ENCODE results near the gene MRPL19.

MRPL19 gene

GRCh38 chr2:75646583-75647425, at the start of gene MRPL19:
Gene MRPL19, plus strand, starts transcription at chr2:75646783. Its CDS starts 25 bp downstream, at chr2:75646808.
- Mint-ChIP-seq H3K4me3 (peak within 1 kb of the TSS; percentile 90), H3K9me3 (no peaks in the 10 kb centered on the region), H3K27ac (peak within 1 kb of the TSS; percentile 90), H3K27me3 (ENCODE audit: low read depth) (no peaks in the 10 kb centered on the region), H3K4me1 (ENCODE audit: low read depth) (peaks cover 19% of the 10 kb centered on the region), H3K36me3 (ENCODE audit: low read depth) (peaks cover 33% of the 10 kb centered on the region)
- peak; percentile 70 for DNase-seq (ENCODE audit: low spot score)

GRCh38 chr2:75596784-75597183, 49.8 kb upstream of the MRPL19 start:
- H3K36me3 Mint-ChIP-seq (ENCODE audit: low read depth), result no peaks in the 10 kb centered on the region

GRCh38 chr2:75597949-75598348, 48.6 kb upstream of the MRPL19 start:
- no peaks in the 10 kb centered on the region for H3K4me1 Mint-ChIP-seq (ENCODE audit: low read depth)
- peaks cover 3% of the 10 kb centered on the region for H3K27me3 Mint-ChIP-seq (ENCODE audit: low read depth)
- H3K4me3 Mint-ChIP-seq, result no peak overlapping the region

More at GRCh38 chr2:75596784-75597183, 49.8 kb upstream of the MRPL19 start:
- no peak overlapping the region for H3K4me3 Mint-ChIP-seq
- H3K27ac Mint-ChIP-seq, result no peak overlapping the region
- peaks cover 4% of the 10 kb centered on the region for H3K27me3 Mint-ChIP-seq (ENCODE audit: low read depth)
- DNase-seq (ENCODE audit: low spot score), result no peak
- H3K4me1 Mint-ChIP-seq (ENCODE audit: low read depth), result no peaks in the 10 kb centered on the region
- H3K9me3 Mint-ChIP-seq, result no peaks in the 10 kb centered on the region

GRCh38 chr2:75598589-75599155, 47.9 kb upstream of the MRPL19 start:
- Mint-ChIP-seq H3K36me3 (ENCODE audit: low read depth) (no peaks in the 10 kb centered on the region), H3K27me3 (ENCODE audit: low read depth) (no peaks in the 10 kb centered on the region), H3K27ac (no peak overlapping the region), H3K4me3 (no peak overlapping the region), H3K4me1 (ENCODE audit: low read depth) (no peaks in the 10 kb centered on the region), H3K9me3 (no peaks in the 10 kb centered on the region)
- DNase-seq (ENCODE audit: low spot score), result no peak

More at GRCh38 chr2:75597949-75598348, 48.6 kb upstream of the MRPL19 start:
- DNase-seq (ENCODE audit: low spot score), result no peak
- Mint-ChIP-seq H3K36me3 (ENCODE audit: low read depth) (no peaks in the 10 kb centered on the region), H3K9me3 (no peaks in the 10 kb centered on the region), H3K27ac (no peak overlapping the region)

- no peaks in the 10 kb centered on the region for H3K4me1 Mint-ChIP-seq (ENCODE audit: low read depth)
- peaks cover 6% of the 10 kb centered on the region for H3K27me3 Mint-ChIP-seq (ENCODE audit: low read depth)
- DNase-seq (ENCODE audit: low spot score), result no peak
- no peaks in the 10 kb centered on the region for H3K9me3 Mint-ChIP-seq
- no peak overlapping the region for H3K4me3 Mint-ChIP-seq
- no peaks in the 10 kb centered on the region for H3K36me3 Mint-ChIP-seq (ENCODE audit: low read depth)
- no peak overlapping the region for H3K27ac Mint-ChIP-seq
Observed at GRCh38 chr2:75600461-75601011, 46.0 kb upstream of the MRPL19 start.

- Mint-ChIP-seq H3K4me1 (ENCODE audit: low read depth) (no peaks in the 10 kb centered on the region), H3K9me3 (no peaks in the 10 kb centered on the region), H3K27me3 (ENCODE audit: low read depth) (peaks cover 9% of the 10 kb centered on the region), H3K36me3 (ENCODE audit: low read depth) (no peaks in the 10 kb centered on the region), H3K27ac (no peak overlapping the region), H3K4me3 (no peak overlapping the region)
- no peak for DNase-seq (ENCODE audit: low spot score)
Observed at GRCh38 chr2:75602724-75603342, 43.8 kb upstream of the MRPL19 start.

- H3K9me3 Mint-ChIP-seq, result no peaks in the 10 kb centered on the region
- H3K4me3 Mint-ChIP-seq, result no peak overlapping the region
- no peaks in the 10 kb centered on the region for H3K36me3 Mint-ChIP-seq (ENCODE audit: low read depth)
- peaks cover 13% of the 10 kb centered on the region for H3K27me3 Mint-ChIP-seq (ENCODE audit: low read depth)
- H3K4me1 Mint-ChIP-seq (ENCODE audit: low read depth), result no peaks in the 10 kb centered on the region
- H3K27ac Mint-ChIP-seq, result no peak overlapping the region
- DNase-seq (ENCODE audit: low spot score), result no peak
Observed at GRCh38 chr2:75603477-75603876, 43.1 kb upstream of the MRPL19 start.

GRCh38 chr2:75604484-75604883, 42.1 kb upstream of the MRPL19 start:
- Mint-ChIP-seq H3K27me3 (ENCODE audit: low read depth) (peaks cover 16% of the 10 kb centered on the region), H3K4me1 (ENCODE audit: low read depth) (no peaks in the 10 kb centered on the region), H3K36me3 (ENCODE audit: low read depth) (no peaks in the 10 kb centered on the region), H3K27ac (no peak overlapping the region), H3K9me3 (no peaks in the 10 kb centered on the region), H3K4me3 (no peak overlapping the region)
- DNase-seq (ENCODE audit: low spot score), result no peak

- Mint-ChIP-seq H3K9me3 (no peaks in the 10 kb centered on the region), H3K36me3 (ENCODE audit: low read depth) (no peaks in the 10 kb centered on the region), H3K27ac (no peak overlapping the region), H3K4me1 (ENCODE audit: low read depth) (no peaks in the 10 kb centered on the region), H3K27me3 (ENCODE audit: low read depth) (peaks cover 16% of the 10 kb centered on the region), H3K4me3 (no peak overlapping the region)
- DNase-seq (ENCODE audit: low spot score), result no peak
Observed at GRCh38 chr2:75605770-75606529, 40.6 kb upstream of the MRPL19 start.

- no peak for DNase-seq (ENCODE audit: low spot score)
- Mint-ChIP-seq H3K27me3 (ENCODE audit: low read depth) (peaks cover 19% of the 10 kb centered on the region), H3K9me3 (no peaks in the 10 kb centered on the region), H3K4me3 (no peak overlapping the region), H3K4me1 (ENCODE audit: low read depth) (no peaks in the 10 kb centered on the region), H3K36me3 (ENCODE audit: low read depth) (no peaks in the 10 kb centered on the region), H3K27ac (no peak overlapping the region)
Observed at GRCh38 chr2:75606761-75607399, 39.7 kb upstream of the MRPL19 start.

- Mint-ChIP-seq H3K36me3 (ENCODE audit: low read depth) (no peaks in the 10 kb centered on the region), H3K4me3 (no peak overlapping the region), H3K27ac (no peak overlapping the region), H3K4me1 (ENCODE audit: low read depth) (no peaks in the 10 kb centered on the region), H3K27me3 (ENCODE audit: low read depth) (peaks cover 19% of the 10 kb centered on the region), H3K9me3 (no peaks in the 10 kb centered on the region)
- no peak for DNase-seq (ENCODE audit: low spot score)
Observed at GRCh38 chr2:75607400-75607798, 39.2 kb upstream of the MRPL19 start.

GRCh38 chr2:75607988-75608683, 38.4 kb upstream of the MRPL19 start:
- H3K4me3 Mint-ChIP-seq, result no peak overlapping the region
- no peaks in the 10 kb centered on the region for H3K4me1 Mint-ChIP-seq (ENCODE audit: low read depth)
- no peak for DNase-seq (ENCODE audit: low spot score)
- H3K27me3 Mint-ChIP-seq (ENCODE audit: low read depth), result peaks cover 19% of the 10 kb centered on the region
- no peaks in the 10 kb centered on the region for H3K9me3 Mint-ChIP-seq
- H3K27ac Mint-ChIP-seq, result no peak overlapping the region
- no peaks in the 10 kb centered on the region for H3K36me3 Mint-ChIP-seq (ENCODE audit: low read depth)
